ENCODE data around the gene ASPG. TPM values are rescaled to one million over a fixed set of nuclear protein-coding genes. Genes with fewer than 3 reads are reported as not detected.

Gene ASPG
- total and polyA plus RNA-seq, 9 donors: 0.45 to 28.8 (median 18.7) TPM

GRCh38 chr14:104099096-104100041 is 13.9 kb downstream of the ASPG start:
- H3K36me3 ChIP-seq: no peaks in the 10 kb centered on the region
- no peak overlapping the region for H3K27ac ChIP-seq
- H3K27me3 ChIP-seq: no peaks in the 10 kb centered on the region
- no peak overlapping the region for H3K4me3 ChIP-seq
- no peaks in the 10 kb centered on the region for H3K4me1 ChIP-seq (ENCODE audit: insufficient read depth)
- H3K9me3 ChIP-seq: no peaks in the 10 kb centered on the region
- DNase-seq: peak in 1 of 5 donors; percentile 20
- intact Hi-C loops (cut with DNase I): no loop called here
- 70 to 82% (median 75%) methylated on average over 25 to 26 of the region's 26 CpGs for WGBS, 3 donors
- TF ChIP-seq EP300 (IDR thresholded peaks at IDR 0.05) (no peak), POLR2A (IDR thresholded peaks at IDR 0.05) (no peak), CTCF (IDR thresholded peaks at IDR 0.05) (no peak)

GRCh38 chr14:104100171-104101085 is 14.9 kb downstream of the ASPG start:
- Histone ChIP-seq H3K27me3 (no peaks in the 10 kb centered on the region), H3K4me3 (no peak overlapping the region), H3K4me1 (ENCODE audit: insufficient read depth) (no peaks in the 10 kb centered on the region), H3K36me3 (no peaks in the 10 kb centered on the region), H3K27ac (no peak overlapping the region), H3K9me3 (no peaks in the 10 kb centered on the region)
- 79 to 85% (median 85%) methylated on average over 14 to 23 of the region's 23 CpGs for WGBS, 3 donors
- no peak for TF ChIP-seq CTCF (IDR thresholded peaks at IDR 0.05)
- no peak for TF ChIP-seq POLR2A (IDR thresholded peaks at IDR 0.05)
- no peak for TF ChIP-seq EP300 (IDR thresholded peaks at IDR 0.05)
- intact Hi-C loops (cut with DNase I): no loop called here
- peak in 3 of 5 donors; percentile 17 to 32 (median 19) for DNase-seq

- Histone ChIP-seq H3K27ac (no peak overlapping the region), H3K36me3 (no peaks in the 10 kb centered on the region), H3K27me3 (no peaks in the 10 kb centered on the region), H3K4me3 (no peak overlapping the region), H3K9me3 (no peaks in the 10 kb centered on the region), H3K4me1 (ENCODE audit: insufficient read depth) (no peaks in the 10 kb centered on the region)
- intact Hi-C loops (cut with DNase I): no loop called here
- 70 to 74% (median 71%) methylated on average over 13 to 16 of the region's 16 CpGs for whole genome bisulfite sequencing, 3 donors
- TF ChIP-seq POLR2A (IDR thresholded peaks at IDR 0.05): no peak
- no peak for TF ChIP-seq CTCF (IDR thresholded peaks at IDR 0.05)
- TF ChIP-seq EP300 (IDR thresholded peaks at IDR 0.05): no peak
- peak in 4 of 5 donors; percentile 6 to 38 (median 24) for DNase-seq
Observed at GRCh38 chr14:104101086-104101621, 15.7 kb downstream of the ASPG start.

- no peaks in the 10 kb centered on the region for H3K27me3 ChIP-seq
- WGBS, 3 donors: 87 to 92% (median 90%) methylated on average over 10 to 16 of the region's 16 CpGs
- no peak overlapping the region for H3K27ac ChIP-seq
- H3K36me3 ChIP-seq: no peaks in the 10 kb centered on the region
- no peaks in the 10 kb centered on the region for H3K9me3 ChIP-seq
- TF ChIP-seq EP300 (IDR thresholded peaks at IDR 0.05) (no peak), CTCF (IDR thresholded peaks at IDR 0.05) (no peak), POLR2A (IDR thresholded peaks at IDR 0.05) (no peak)
- intact Hi-C loops (cut with DNase I): no loop called here
- DNase-seq: peak in 1 of 5 donors; percentile 9
- no peak overlapping the region for H3K4me3 ChIP-seq
- H3K4me1 ChIP-seq (ENCODE audit: insufficient read depth): no peaks in the 10 kb centered on the region
Observed at GRCh38 chr14:104101651-104102281, 16.3 kb downstream of the ASPG start.

Data from ovary (tissue), 9 donors.